Activated CD8-positive, alpha-beta T cell treated with anti-CD3 and anti-CD28 coated beads, Interleukin-2, amount 10 ng/mL, durations not matched to agents 7 days and 5 days (primary cell): ENCODE results near the gene CCR4. TPM values are rescaled to one million over a fixed set of nuclear protein-coding genes. Genes with fewer than 3 reads are reported as not detected.
"Not testable (repeated sequence)": the region's sequence is repeated elsewhere in the genome, so short reads cannot be mapped to it uniquely, and the experiment has no call there.

Source experiments
- ATAC-seq: fragments of 150-1000 bp; cut with Tn5 transposase; one replicate; pipeline ENCODE4 v1.10.0; 2021; ENCODE audit warnings: moderate library complexity
- CTCF ChIA-PET: fragments of 350-600 bp; sonication (Branson Sonifier 250); formaldehyde crosslinking; loops from one replicate; lab custom pipeline; 2021; ENCODE audit warnings: antibody characterized with exemption; lab: Charles Lee
- POLR2A ChIA-PET: fragments of 350-600 bp; sonication (Branson Sonifier 250); formaldehyde crosslinking; loops from one replicate; lab custom pipeline; 2021; ENCODE audit warnings: antibody characterized with exemption; lab: Charles Lee
- DNase-seq: peaks from one replicate; pipeline ENCODE4 v3.0.0-alpha.2; 2020
- H3K27ac Mint-ChIP-seq: one replicate; pipeline ENCODE4 v1.8.0; 2021; ENCODE audit warnings: mild to moderate bottlenecking, mixed read lengths
- H3K27me3 Mint-ChIP-seq: one replicate; pipeline ENCODE4 v1.8.0; 2021; ENCODE audit warnings: low read depth, mixed read lengths
- H3K36me3 Mint-ChIP-seq: one replicate; pipeline ENCODE4 v1.8.0; 2021; ENCODE audit warnings: low read depth, mixed read lengths
- H3K4me1 Mint-ChIP-seq: one replicate; pipeline ENCODE4 v1.8.0; 2021; ENCODE audit warnings: low read depth, mixed read lengths
- H3K4me3 Mint-ChIP-seq: one replicate; pipeline ENCODE4 v1.8.0; 2021; ENCODE audit warnings: mild to moderate bottlenecking, mixed read lengths
- H3K9me3 Mint-ChIP-seq: one replicate; pipeline ENCODE4 v1.8.0; 2022; ENCODE audit warnings: mixed read lengths; ENCODE audit not compliant: insufficient read depth
- total RNA-seq, 2 experiments: library from RNA; stranded (reverse); gene quantifications; one replicate each; pipeline ENCODE4 v1.2.3, GENCODE V29; 2021

Gene CCR4
- total RNA-seq, 2 experiments from 2014 or later, result 2.9 TPM

DNA sequence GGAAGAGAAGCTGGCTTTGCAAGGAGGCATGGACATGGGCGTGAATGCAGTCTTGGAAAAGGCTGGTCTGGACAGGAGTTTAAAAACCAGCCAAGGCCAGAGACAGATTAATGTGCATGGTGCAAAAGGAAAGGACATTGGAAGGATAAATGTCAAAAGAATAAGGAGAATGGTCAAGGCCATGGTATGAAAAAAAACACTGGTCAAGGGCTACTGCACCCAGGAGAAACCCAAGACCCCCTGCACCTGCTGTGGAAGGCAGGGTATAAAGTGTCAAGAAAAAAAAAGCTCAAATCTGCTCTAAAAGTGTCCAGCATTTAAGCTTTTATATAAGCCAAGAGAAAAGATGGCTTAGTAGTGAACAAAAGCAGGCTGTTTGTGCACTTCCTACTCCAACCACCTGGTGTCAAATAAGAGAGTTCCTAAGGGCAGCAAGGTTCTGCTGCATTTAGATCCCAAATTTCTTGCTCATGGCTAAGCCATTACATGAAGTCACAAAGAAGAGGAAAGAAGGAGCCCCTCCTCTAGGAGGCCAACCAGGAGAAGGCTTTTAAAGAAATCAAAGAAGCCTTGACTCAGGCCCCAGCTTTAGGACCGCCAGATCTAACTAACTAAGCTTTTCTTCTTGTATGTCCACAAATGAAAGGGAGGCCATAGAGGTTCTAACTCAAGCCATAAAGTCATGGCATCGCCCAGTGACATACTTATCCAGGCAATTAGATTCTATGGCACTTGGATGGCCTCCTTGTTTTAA, 16.9 kb downstream of the CCR4 start:
- no peak overlapping the region for H3K27ac Mint-ChIP-seq
- H3K4me3 Mint-ChIP-seq, result no peak overlapping the region
- ChIA-PET CTCF (interaction anchor here (0.6 to 2.1 kb wide), 10 partner anchors 12 to 117 kb away, joined by 3 to 12 read pairs (median 3); no protein-coding TSS in a partner anchor), POLR2A (interaction anchor here (1.2 kb wide), 1 partner anchor 8 kb away, joined by 4 read pairs; no protein-coding TSS in a partner anchor)
- no peak for ATAC-seq
- H3K4me1 Mint-ChIP-seq, result peaks cover 20% of the 10 kb centered on the region
- peaks cover 10% of the 10 kb centered on the region for H3K9me3 Mint-ChIP-seq
- DNase-seq, result no peak
- H3K36me3 Mint-ChIP-seq, result peaks cover 11% of the 10 kb centered on the region
- peaks cover 2% of the 10 kb centered on the region for H3K27me3 Mint-ChIP-seq

DNA sequence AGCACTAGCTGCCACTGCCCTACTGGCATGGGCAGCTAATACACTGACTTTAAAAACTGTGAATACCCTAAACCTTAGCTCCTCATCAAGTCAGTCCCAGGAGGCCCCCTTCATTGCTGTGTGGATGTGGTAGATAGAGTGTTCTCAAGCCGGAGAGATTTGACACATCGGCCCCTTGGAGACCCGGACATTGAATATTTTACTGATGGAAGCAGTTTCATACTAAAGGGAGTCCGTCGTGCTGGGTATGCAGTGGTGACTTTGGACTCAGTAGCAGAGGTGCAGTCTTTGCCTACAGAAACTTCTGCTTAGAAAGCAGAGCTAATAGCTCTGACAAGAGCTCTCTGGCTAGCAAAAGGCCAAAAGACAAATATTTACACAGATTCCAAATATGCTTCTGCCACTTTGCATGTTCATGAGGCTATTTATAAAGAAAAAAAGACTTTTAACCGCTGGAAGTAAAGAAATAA, 17.5 kb downstream of the CCR4 start:
- Mint-ChIP-seq H3K9me3 (peaks cover 10% of the 10 kb centered on the region), H3K36me3 (peaks cover 11% of the 10 kb centered on the region), H3K27me3 (peaks cover 2% of the 10 kb centered on the region), H3K4me3 (no peak overlapping the region), H3K4me1 (peaks cover 23% of the 10 kb centered on the region), H3K27ac (no peak overlapping the region)
- CTCF ChIA-PET, result interaction anchor here (0.7 to 2.1 kb wide), 8 partner anchors 16 to 116 kb away, joined by 3 to 12 read pairs (median 3); no protein-coding TSS in a partner anchor
- ATAC-seq, result no peak
- POLR2A ChIA-PET, result interaction anchor here (1.2 kb wide), 1 partner anchor 8 kb away, joined by 4 read pairs; no protein-coding TSS in a partner anchor
- no peak for DNase-seq

DNA sequence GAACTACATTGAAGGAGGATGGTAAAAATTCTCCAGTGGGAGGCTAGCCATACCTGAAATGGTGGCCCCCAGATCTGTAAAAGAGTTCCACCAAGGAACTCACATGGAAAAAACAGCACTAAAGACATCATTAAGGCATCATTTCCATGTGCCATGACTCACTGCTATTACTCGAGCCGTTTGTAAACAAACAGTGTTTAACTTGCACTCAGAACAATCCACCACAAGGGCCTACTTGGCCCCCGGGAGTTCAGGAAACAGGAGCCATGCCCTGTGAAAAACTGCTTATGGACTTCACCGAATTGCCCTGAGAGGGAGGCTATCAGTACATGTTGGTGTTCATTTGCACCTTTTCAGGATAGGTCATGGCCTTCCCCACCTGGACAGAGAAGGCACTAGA, 18.2 kb downstream of the CCR4 start:
- H3K27me3 Mint-ChIP-seq, result peaks cover 2% of the 10 kb centered on the region
- ATAC-seq (no peak), DNase-seq (no peak)
- CTCF ChIA-PET, result interaction anchor here (0.8 to 2.1 kb wide), 4 partner anchors 35 to 116 kb away, joined by 3 to 12 read pairs (median 3); no protein-coding TSS in a partner anchor
- POLR2A ChIA-PET, result no interaction called here
- peaks cover 10% of the 10 kb centered on the region for H3K9me3 Mint-ChIP-seq
- H3K4me3 Mint-ChIP-seq, result no peak overlapping the region
- no peak overlapping the region for H3K27ac Mint-ChIP-seq
- H3K4me1 Mint-ChIP-seq, result peaks cover 23% of the 10 kb centered on the region
- H3K36me3 Mint-ChIP-seq, result peaks cover 11% of the 10 kb centered on the region

DNA sequence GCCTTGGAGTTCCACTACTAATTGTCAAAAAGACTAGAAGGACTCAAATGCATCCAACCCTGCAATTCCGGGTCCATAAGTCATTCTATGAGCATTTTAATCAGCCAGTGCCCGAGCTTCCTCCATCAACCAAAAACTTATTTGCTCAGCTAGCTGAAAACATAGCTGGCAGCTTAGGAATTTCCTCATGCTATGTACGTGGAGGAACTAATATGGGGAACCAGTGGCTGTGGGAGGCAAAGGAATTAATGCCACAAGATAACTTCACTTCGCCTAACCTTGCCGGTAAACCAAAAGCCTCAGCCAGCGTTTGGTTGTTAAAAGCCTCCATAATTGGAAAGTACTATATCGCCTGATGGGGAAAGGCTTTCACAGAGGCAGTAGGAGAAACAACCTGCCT, 19.8 kb downstream of the CCR4 start:
- H3K4me1 Mint-ChIP-seq, result peaks cover 36% of the 10 kb centered on the region
- H3K9me3 Mint-ChIP-seq, POLR2A ChIA-PET, ATAC-seq, H3K27ac Mint-ChIP-seq, H3K36me3 Mint-ChIP-seq, H3K27me3 Mint-ChIP-seq, H3K4me3 Mint-ChIP-seq, DNase-seq: not testable (repeated sequence)
- CTCF ChIA-PET, result interaction anchor here (1.0 to 1.6 kb wide), 3 partner anchors 8 to 160 kb away, joined by 3 to 5 read pairs (median 4); no protein-coding TSS in a partner anchor

DNA sequence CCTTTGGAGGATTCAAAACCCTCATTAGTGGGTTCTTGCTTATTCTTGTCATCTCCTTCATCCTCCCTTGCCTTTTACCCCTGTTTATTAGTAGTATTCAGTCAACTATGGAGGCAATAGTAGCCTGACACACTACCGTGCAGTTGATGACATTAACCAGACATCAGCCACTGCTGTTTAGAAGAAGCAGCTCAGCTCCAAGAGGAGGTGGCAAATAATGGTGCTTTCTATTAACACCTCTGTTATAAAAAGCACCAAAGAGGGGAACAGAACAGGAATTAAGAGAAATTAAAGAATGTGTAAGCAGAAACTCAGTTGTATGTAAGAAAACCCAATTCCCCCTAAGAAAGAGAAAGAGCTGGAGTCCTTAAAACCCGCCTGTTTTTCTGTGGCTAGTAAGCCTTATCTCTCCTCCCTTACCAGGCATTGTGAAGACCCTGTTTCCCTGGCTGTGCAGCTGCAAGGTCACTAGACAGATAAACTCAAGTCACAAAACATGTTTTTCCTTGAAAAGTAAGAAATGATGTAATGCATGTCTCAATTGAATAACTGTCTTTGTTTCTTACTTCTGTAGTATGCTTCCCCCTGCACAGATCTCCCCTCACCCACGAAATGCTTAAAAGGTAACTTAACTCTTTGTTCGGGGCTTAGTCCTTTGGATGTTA, 21.2 kb downstream of the CCR4 start:
- CTCF ChIA-PET, result interaction anchor here (1.4 to 1.6 kb wide), 2 partner anchors 26 to 102 kb away, joined by 5 read pairs; no protein-coding TSS in a partner anchor
- no peak overlapping the region for H3K27ac Mint-ChIP-seq
- no peaks in the 10 kb centered on the region for H3K9me3 Mint-ChIP-seq
- POLR2A ChIA-PET, result no interaction called here
- H3K4me1 Mint-ChIP-seq, result peaks cover 35% of the 10 kb centered on the region
- H3K27me3 Mint-ChIP-seq, result peaks cover 4% of the 10 kb centered on the region
- no peak overlapping the region for H3K4me3 Mint-ChIP-seq
- ATAC-seq, result no peak
- no peaks in the 10 kb centered on the region for H3K36me3 Mint-ChIP-seq
- no peak for DNase-seq

DNA sequence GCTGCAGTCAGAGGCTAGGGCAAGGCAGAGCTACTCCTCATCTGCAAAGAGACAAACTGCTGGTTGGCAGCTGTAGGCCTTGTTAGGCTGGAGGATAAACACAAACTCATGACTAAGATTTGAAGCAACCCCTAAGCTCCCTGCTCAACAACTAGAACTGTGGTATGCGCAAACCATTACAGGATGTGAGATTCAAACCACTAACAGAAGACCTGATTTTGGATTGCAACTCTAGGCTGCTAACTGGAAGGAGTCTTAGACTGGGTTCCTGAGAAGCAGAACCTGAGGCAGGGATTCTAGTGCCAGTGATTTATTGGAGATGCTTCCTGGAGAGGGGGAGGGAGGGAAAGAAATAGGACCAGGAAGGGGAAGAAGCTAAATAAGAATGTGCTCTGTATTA, 22.5 kb downstream of the CCR4 start:
- Mint-ChIP-seq H3K9me3 (no peaks in the 10 kb centered on the region), H3K4me3 (no peak overlapping the region), H3K27ac (peak overlapping the region; percentile 47), H3K4me1 (peaks cover 35% of the 10 kb centered on the region), H3K36me3 (no peaks in the 10 kb centered on the region), H3K27me3 (peaks cover 5% of the 10 kb centered on the region)
- ATAC-seq, result peak; percentile 98
- peak; percentile 76 for DNase-seq
- ChIA-PET POLR2A (interaction anchor here (1.0 kb wide), 1 partner anchor 19 kb away, joined by 4 read pairs; no protein-coding TSS in a partner anchor), CTCF (interaction anchor here (0.6 to 1.9 kb wide), 10 partner anchors 12 to 399 kb away, joined by 3 to 13 read pairs (median 4); no protein-coding TSS in a partner anchor)

DNA sequence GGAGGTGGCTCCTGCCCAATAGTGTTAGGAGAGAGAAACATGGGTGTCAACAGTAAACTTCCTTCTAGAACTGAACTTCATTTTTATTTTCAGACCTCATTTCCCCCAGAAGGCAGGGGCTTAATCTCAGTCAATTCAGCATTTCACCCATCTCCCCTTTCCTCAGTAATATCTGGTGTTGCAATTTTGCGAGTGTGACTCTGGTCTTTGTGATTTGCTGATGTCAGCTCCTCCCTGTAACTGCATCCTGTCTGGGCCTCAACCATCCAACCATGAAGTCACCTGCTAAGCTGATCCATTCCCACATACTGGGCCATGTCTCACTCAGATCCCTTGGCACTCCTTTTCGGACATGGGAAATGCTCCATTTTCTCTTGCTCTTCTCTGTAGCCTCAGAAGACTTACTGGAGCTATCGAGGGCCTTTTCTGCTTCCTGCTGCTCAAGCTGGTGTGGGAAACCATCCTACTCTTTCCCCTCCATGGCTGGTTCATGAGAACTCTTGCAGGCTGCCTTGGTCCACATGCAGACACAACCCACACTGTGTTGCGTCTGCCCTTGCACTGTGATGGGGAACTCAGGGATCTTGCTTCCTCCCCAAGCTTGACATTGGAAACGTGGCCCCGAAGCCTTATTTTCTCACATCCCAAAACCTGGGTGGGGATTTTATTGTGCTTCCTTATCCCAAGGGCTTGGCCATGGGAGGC, 24.6 kb downstream of the CCR4 start:
- CTCF ChIA-PET, result interaction anchor here (0.7 to 2.2 kb wide), 4 partner anchors 10 to 99 kb away, joined by 3 to 7 read pairs (median 5); no protein-coding TSS in a partner anchor
- Mint-ChIP-seq H3K4me3 (no peak overlapping the region), H3K9me3 (no peaks in the 10 kb centered on the region), H3K4me1 (peaks cover 35% of the 10 kb centered on the region), H3K27me3 (peaks cover 5% of the 10 kb centered on the region), H3K36me3 (no peaks in the 10 kb centered on the region), H3K27ac (no peak overlapping the region)
- POLR2A ChIA-PET, result interaction anchor here (1.4 kb wide), 1 partner anchor 8 kb away, joined by 4 read pairs; no protein-coding TSS in a partner anchor
- DNase-seq (no peak), ATAC-seq (no peak)

DNA sequence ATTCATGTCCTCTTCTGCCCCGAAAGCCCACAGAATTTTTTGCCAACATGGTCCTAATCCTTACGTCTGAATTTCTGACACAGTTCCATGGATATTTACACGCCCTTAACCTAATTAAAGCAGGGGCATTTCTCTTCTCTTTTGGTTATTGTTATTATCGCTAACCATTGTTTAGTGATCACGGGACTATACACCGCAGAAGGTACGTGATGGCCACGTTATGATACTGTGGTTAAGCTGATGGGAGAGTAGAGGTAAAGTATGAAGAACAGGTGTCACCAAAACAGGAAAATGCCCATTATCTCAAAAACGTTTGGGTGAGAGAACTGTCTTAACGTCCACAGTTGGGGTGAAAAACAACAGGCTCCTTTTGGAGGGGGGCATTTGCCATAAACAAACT, 26.4 kb downstream of the CCR4 start:
- CTCF ChIA-PET, result interaction anchor here (1.0 to 2.2 kb wide), 2 partner anchors 17 to 97 kb away, joined by 3 to 7 read pairs; no protein-coding TSS in a partner anchor

DNA sequence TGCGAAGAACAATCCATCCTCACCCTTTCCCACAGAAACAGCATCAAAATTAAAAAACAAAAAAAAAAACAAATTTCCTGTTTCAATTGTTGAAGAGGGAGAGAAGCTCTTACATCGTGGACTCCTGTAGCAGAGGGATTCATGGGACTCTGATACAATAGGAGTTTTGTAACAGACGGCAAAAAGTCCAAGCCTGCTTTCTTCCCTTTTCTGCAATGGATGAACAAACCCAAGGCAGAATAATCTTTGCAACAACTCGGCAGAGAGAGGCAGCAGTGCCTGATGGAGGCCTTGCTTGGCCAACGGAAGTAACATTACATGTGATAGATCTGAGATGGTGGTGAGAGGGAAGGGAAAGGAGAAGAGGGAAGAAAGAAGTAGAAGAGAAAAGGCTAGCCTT, 26.9 kb downstream of the CCR4 start:
- DNase-seq (no peak), ATAC-seq (no peak)
- POLR2A ChIA-PET, result interaction anchor here (0.9 kb wide), 1 partner anchor 69 kb away, joined by 3 read pairs; no protein-coding TSS in a partner anchor
- peaks cover 25% of the 10 kb centered on the region for H3K4me1 Mint-ChIP-seq
- peaks cover 3% of the 10 kb centered on the region for H3K27me3 Mint-ChIP-seq
- H3K9me3 Mint-ChIP-seq, result no peaks in the 10 kb centered on the region
- no peaks in the 10 kb centered on the region for H3K36me3 Mint-ChIP-seq
- no peak overlapping the region for H3K4me3 Mint-ChIP-seq
- CTCF ChIA-PET, result interaction anchor here (1.0 to 1.2 kb wide), 2 partner anchors 11 to 18 kb away, joined by 3 read pairs; no protein-coding TSS in a partner anchor
- H3K27ac Mint-ChIP-seq, result no peak overlapping the region

More for the DNA sequence above, 26.4 kb downstream of the CCR4 start:
- ATAC-seq (no peak), DNase-seq (no peak)
- Mint-ChIP-seq H3K9me3 (no peaks in the 10 kb centered on the region), H3K27ac (no peak overlapping the region), H3K4me1 (peaks cover 30% of the 10 kb centered on the region), H3K36me3 (no peaks in the 10 kb centered on the region), H3K27me3 (peaks cover 3% of the 10 kb centered on the region), H3K4me3 (no peak overlapping the region)
- POLR2A ChIA-PET, result interaction anchor here (0.9 kb wide), 1 partner anchor 69 kb away, joined by 3 read pairs; no protein-coding TSS in a partner anchor

DNA sequence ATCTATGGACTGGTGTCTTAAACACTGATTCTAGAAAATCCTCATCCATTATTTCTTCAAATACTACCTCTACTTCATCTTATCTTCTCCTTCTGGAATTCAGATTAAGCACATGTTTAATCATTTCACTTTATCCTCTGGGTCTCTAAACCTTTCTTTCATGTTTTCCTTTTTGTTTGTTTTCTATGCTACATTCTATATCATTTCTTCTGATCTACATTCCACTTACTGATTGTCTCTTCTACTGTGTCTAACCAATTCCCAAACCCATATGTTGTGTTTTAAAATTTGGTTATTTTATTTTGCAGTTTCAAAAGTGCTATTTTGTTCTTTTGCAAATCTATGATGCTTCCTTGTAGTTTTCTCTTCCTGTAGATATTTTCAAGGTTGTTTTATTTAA, 31.7 kb downstream of the CCR4 start:
- H3K9me3 Mint-ChIP-seq, result no peaks in the 10 kb centered on the region
- H3K4me1 Mint-ChIP-seq, result peaks cover 8% of the 10 kb centered on the region
- H3K27ac Mint-ChIP-seq, result no peak overlapping the region
- H3K27me3 Mint-ChIP-seq, result peaks cover 2% of the 10 kb centered on the region
- no peak overlapping the region for H3K4me3 Mint-ChIP-seq
- ATAC-seq (no peak), DNase-seq (no peak)
- ChIA-PET POLR2A (no interaction called here), CTCF (no interaction called here)
- H3K36me3 Mint-ChIP-seq, result no peaks in the 10 kb centered on the region

DNA sequence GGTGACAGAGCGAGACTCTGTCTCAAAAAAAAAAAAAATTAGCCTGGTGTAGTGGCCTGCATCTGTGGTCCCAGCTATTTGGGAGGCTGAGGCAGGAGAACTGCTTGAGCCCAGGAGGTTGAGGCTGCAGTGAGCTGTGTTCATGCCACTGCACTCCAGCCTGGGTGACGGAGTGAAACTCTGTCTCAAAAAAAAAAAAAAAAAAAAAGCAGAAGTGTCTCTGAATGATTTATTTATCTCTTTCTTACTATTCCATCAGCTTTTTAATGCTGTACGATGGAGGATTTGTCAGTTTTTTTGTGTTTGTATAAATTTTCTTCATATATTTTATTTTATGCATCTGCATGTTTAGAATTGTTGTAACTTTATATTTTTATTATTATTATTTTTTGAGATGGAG, 33.5 kb downstream of the CCR4 start:
- CTCF ChIA-PET, result interaction anchor here (1.5 kb wide), 1 partner anchor 9 kb away, joined by 5 read pairs; no protein-coding TSS in a partner anchor
- POLR2A ChIA-PET, result not testable (repeated sequence)

More for the DNA sequence above, 33.5 kb downstream of the CCR4 start:
- not testable (repeated sequence) for H3K27ac Mint-ChIP-seq, H3K27me3 Mint-ChIP-seq, DNase-seq, ATAC-seq, H3K4me3 Mint-ChIP-seq, H3K4me1 Mint-ChIP-seq, H3K9me3 Mint-ChIP-seq, H3K36me3 Mint-ChIP-seq
